Parathyroid adenoma (tissue), 2 donors: ENCODE results near the gene RNF17.

Experiments used
- H2AFZ ChIP-seq: fragments of 300-600 bp; sonication (generic); one replicate; pipeline ENCODE4 v1.7.0; 2017; ENCODE audit warnings: antibody characterized with exemption, mild to moderate bottlenecking
- H3K27ac ChIP-seq: fragments of 300-600 bp; sonication (generic); one replicate; pipeline ENCODE4 v1.7.0; 2017
- H3K27me3 ChIP-seq: fragments of 300-600 bp; sonication (generic); one replicate; pipeline ENCODE4 v1.7.0; 2017; ENCODE audit warnings: low read length; ENCODE audit not compliant: control insufficient read depth, insufficient read depth
- H3K36me3 ChIP-seq: fragments of 300-600 bp; sonication (generic); one replicate; pipeline ENCODE4 v1.7.0; 2017; ENCODE audit warnings: low read length; ENCODE audit not compliant: control insufficient read depth, insufficient read depth
- H3K4me1 ChIP-seq: fragments of 300-600 bp; sonication (generic); one replicate; pipeline ENCODE4 v1.7.0; 2017; ENCODE audit warnings: control low read depth
- H3K4me2 ChIP-seq: fragments of 300-600 bp; sonication (generic); one replicate; pipeline ENCODE4 v1.7.0; 2017; ENCODE audit warnings: low read length
- H3K4me3 ChIP-seq: fragments of 300-600 bp; sonication (generic); one replicate; pipeline ENCODE4 v1.7.0; 2017; ENCODE audit warnings: low read depth, low read length
- H3K79me2 ChIP-seq: fragments of 300-600 bp; sonication (generic); one replicate; pipeline ENCODE4 v1.7.0; 2017; ENCODE audit warnings: control low read depth
- H3K9ac ChIP-seq: fragments of 300-600 bp; sonication (generic); one replicate; pipeline ENCODE4 v1.7.0; 2017; ENCODE audit warnings: mild to moderate bottlenecking
- H3K9me3 ChIP-seq: fragments of 300-600 bp; sonication (generic); one replicate; pipeline ENCODE4 v1.7.0; 2017; ENCODE audit warnings: low read length; ENCODE audit not compliant: control insufficient read depth
- CTCF ChIP-seq: fragments of 300-600 bp; sonication (generic); IDR thresholded peaks from one replicate; pipeline ENCODE4 v1.7.0; 2017; ENCODE audit warnings: antibody characterized with exemption, mild to moderate bottlenecking
- donor health status: primary hyperparathyroidism.

The RNF17 gene

GRCh38 chr13:24921881-24922280 is 157.9 kb downstream of the RNF17 start:
- Histone ChIP-seq H3K36me3 (no peaks in the 10 kb centered on the region), H3K4me3 (peak overlapping the region; percentile 84), H3K79me2 (peaks cover 2% of the 10 kb centered on the region), H3K27ac (no peak overlapping the region), H3K27me3 (no peaks in the 10 kb centered on the region), H3K9me3 (no peaks in the 10 kb centered on the region), H3K9ac (no peak overlapping the region), H3K4me1 (peaks cover 4% of the 10 kb centered on the region), H2AFZ (peak overlapping the region; percentile 78), H3K4me2 (peak overlapping the region; percentile 88)
- no peak for TF ChIP-seq CTCF

DNA sequence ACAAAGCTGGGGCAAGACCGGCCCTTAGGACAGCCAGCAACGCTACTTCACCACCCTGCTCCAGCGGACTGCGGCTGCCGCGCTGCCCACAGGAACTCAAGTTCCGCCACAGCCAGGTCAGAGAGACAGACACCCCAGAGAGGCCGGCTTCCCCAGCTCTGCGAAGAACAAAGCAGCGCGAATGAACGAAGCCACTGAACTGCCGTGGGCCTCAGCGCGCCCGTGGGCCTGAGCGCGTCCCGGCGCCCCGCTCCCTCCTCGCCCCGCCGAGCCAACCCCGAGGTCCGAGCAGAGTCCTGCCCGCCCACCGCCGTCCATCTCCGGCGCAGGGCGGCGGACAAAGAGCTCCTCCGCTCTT is 158.4 kb downstream of the RNF17 start:
- peak overlapping the region; percentile 78 for H2AFZ ChIP-seq
- H3K79me2 ChIP-seq = peaks cover 2% of the 10 kb centered on the region
- H3K9ac ChIP-seq = no peak overlapping the region
- no peak for TF ChIP-seq CTCF
- peak overlapping the region; percentile 88 for H3K4me2 ChIP-seq
- H3K4me3 ChIP-seq = peak overlapping the region; percentile 84
- no peak overlapping the region for H3K27ac ChIP-seq
- H3K36me3 ChIP-seq = no peaks in the 10 kb centered on the region
- peaks cover 4% of the 10 kb centered on the region for H3K4me1 ChIP-seq
- no peaks in the 10 kb centered on the region for H3K27me3 ChIP-seq
- no peaks in the 10 kb centered on the region for H3K9me3 ChIP-seq

DNA sequence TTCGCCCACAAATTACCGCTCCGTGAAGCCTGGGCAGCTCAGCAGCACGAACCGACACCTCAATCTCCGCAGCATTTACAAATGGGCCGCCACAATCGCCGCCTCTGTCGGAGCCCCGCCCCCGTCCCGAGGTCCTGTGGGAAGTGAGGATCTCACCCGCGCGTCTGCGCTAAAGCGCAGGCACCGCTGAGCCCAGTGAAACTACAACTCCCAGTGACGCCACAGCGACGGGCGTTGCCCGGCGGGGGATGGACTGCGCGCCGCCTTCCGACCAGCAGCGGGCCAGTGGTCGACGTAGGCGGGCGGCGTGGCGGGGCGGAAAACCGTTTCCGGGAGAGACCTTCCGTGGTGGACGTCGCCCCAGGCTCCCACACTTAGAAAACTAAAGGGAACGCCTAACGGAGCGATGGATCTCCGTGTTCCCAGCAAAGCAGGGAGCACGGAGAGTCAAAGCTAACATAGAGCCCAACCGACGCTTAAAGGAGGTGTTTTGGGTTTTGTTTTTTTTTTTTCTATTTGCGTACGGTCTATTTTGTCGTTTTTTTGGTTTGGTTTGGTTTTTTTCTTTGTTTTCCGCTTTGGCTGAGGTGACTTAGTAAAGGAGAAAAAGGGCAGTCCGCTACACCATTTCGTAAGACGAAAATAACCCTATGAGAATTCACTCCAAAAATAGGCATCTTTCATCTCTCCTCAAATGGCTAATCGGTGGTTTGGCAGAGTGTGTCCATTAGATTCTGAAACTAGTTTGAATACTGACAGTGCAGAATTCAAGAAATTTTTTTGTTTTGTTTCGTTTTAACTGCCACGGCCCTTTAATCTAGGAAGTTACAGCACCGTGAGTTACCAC is 159.0 kb downstream of the RNF17 start:
- H3K27me3 ChIP-seq = no peaks in the 10 kb centered on the region
- no peaks in the 10 kb centered on the region for H3K36me3 ChIP-seq
- H3K4me2 ChIP-seq = peak overlapping the region; percentile 88
- peak overlapping the region; percentile 78 for H2AFZ ChIP-seq
- H3K9ac ChIP-seq = no peak overlapping the region
- H3K4me3 ChIP-seq = peak overlapping the region; percentile 84
- peaks cover 4% of the 10 kb centered on the region for H3K4me1 ChIP-seq
- H3K27ac ChIP-seq = peak overlapping the region; percentile 81
- TF ChIP-seq CTCF = no peak
- H3K9me3 ChIP-seq = no peaks in the 10 kb centered on the region
- peaks cover 2% of the 10 kb centered on the region for H3K79me2 ChIP-seq

GRCh38 chr13:24925318-24926231 is 161.6 kb downstream of the RNF17 start:
- H3K36me3 ChIP-seq = no peaks in the 10 kb centered on the region
- no peaks in the 10 kb centered on the region for H3K9me3 ChIP-seq
- H2AFZ ChIP-seq = no peak overlapping the region
- H3K27me3 ChIP-seq = no peaks in the 10 kb centered on the region
- H3K4me1 ChIP-seq = peaks cover 4% of the 10 kb centered on the region
- no peak overlapping the region for H3K9ac ChIP-seq
- no peak overlapping the region for H3K4me3 ChIP-seq
- TF ChIP-seq CTCF = no peak
- H3K27ac ChIP-seq = no peak overlapping the region
- no peak overlapping the region for H3K4me2 ChIP-seq
- H3K79me2 ChIP-seq = no peaks in the 10 kb centered on the region
